GM12878 (cell line): Measurements from ENCODE around the gene LCAT.

Experiments
- GABPA ChIP-seq: IDR thresholded peaks from 2 replicates; pipeline ENCODE4 v1.6.1; 2014; ENCODE audit warnings: antibody characterized with exemption, low read depth, mild to moderate bottlenecking, inconsistent platforms
- NR2C2 ChIP-seq: IDR thresholded peaks from 2 replicates; pipeline ENCODE4 v1.6.1; 2011; ENCODE audit warnings: borderline replicate concordance, low read depth; ENCODE audit not compliant: control insufficient read depth, insufficient read length
- ZNF207 ChIP-seq: fragments of 450-650 bp; IDR thresholded peaks from 2 replicates; pipeline ENCODE4 v1.6.1; 2014; ENCODE audit warnings: antibody characterized with exemption, mild to moderate bottlenecking, borderline replicate concordance
- TF ChIP-seq, protein P1 (sequence below), 3 experiments: IDR thresholded peaks in 2 of 3; conservative IDR thresholded peaks in 1 of 3; 2 replicates each; pipeline ENCODE4 v1.5.1; 2011; ENCODE audit warnings: low read depth in 3 of 3, low read length in 3 of 3, mild to moderate bottlenecking in 3 of 3, control low read depth in 2 of 3, moderate library complexity in 2 of 3, inconsistent platforms in 1 of 3, mixed read lengths in 1 of 3; ENCODE audit not compliant: control insufficient read depth in 2 of 3, insufficient read depth in 1 of 3; ENCODE audit errors: extremely low read depth in 1 of 3

DNA sequence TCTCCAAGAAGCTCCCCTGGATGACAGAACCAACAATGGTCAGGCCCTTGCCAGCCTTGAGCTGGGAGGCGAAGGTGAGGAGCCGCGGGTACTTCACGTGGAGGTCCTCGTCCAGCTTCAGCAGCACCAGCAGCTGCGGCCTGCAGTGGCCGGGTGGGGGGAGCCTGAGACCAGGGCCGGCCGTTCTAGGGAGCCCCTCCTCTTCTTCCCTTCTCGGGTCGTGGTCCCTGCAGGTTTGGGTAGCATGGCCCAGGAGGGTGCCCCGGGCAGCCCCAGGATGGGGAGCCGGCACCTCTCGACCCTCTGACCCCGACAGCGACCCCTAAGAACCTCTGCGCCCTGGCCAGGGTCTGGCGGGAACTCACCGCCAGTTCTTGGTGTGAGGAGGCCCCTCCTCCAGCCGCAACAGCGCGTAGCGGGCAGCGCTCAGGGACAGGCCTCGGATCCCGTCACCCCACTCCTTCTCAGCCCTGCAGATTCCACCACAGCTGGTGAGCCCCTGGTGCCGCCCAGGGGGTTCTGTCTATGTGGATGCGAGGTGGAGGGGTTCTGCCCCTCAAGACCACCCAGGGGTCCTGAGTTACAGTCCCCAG, 3.1 kb upstream of the LCAT start:
- TF ChIP-seq, protein P1, sequence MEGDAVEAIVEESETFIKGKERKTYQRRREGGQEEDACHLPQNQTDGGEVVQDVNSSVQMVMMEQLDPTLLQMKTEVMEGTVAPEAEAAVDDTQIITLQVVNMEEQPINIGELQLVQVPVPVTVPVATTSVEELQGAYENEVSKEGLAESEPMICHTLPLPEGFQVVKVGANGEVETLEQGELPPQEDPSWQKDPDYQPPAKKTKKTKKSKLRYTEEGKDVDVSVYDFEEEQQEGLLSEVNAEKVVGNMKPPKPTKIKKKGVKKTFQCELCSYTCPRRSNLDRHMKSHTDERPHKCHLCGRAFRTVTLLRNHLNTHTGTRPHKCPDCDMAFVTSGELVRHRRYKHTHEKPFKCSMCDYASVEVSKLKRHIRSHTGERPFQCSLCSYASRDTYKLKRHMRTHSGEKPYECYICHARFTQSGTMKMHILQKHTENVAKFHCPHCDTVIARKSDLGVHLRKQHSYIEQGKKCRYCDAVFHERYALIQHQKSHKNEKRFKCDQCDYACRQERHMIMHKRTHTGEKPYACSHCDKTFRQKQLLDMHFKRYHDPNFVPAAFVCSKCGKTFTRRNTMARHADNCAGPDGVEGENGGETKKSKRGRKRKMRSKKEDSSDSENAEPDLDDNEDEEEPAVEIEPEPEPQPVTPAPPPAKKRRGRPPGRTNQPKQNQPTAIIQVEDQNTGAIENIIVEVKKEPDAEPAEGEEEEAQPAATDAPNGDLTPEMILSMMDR (IDR thresholded peaks at IDR 0.05 in 2 of 3, conservative IDR thresholded peaks at IDR 0.05 in 1 of 3; ENCODE audit: control insufficient read depth in 2 of 3, extremely low read depth in 1 of 3, insufficient read depth in 1 of 3, low read depth in 3 of 3, low read length in 3 of 3): no peak
- TF ChIP-seq GABPA (no peak), NR2C2 (no peak), ZNF207 (no peak)
